Sigmoid colon (tissue), 7 donors: Measurements from ENCODE around the gene GRID2. TPM values are rescaled to one million over a fixed set of nuclear protein-coding genes. Genes with fewer than 3 reads are reported as not detected.

ENCODE experiments used
- DNase-seq: peaks from one replicate; pipeline ENCODE4 v3.0.0-alpha.2; 2019
- H3K27ac ChIP-seq, 4 donors: fragments of 200-600 bp; sonication (generic); one replicate each; pipeline ENCODE4 v1.5.1; 2016 to 2019; ENCODE audit warnings: mild to moderate bottlenecking in 1 of 4
- H3K27me3 ChIP-seq, 3 donors: fragments of 200-600 bp; sonication (generic); one replicate each; pipeline ENCODE4 v1.5.1; 2019; ENCODE audit warnings: mild to moderate bottlenecking in 1 of 3
- H3K36me3 ChIP-seq, 4 donors: fragments of 200-600 bp; sonication (generic); one replicate each; pipeline ENCODE4 v1.5.1; 2016 to 2019
- H3K4me1 ChIP-seq, 4 donors: fragments of 200-600 bp; sonication (generic); one replicate each; pipeline ENCODE4 v1.5.1; 2017 to 2019
- H3K4me3 ChIP-seq, 4 donors: fragments of 200-600 bp; sonication (generic); one replicate each; pipeline ENCODE4 v1.5.1; 2017 to 2019; ENCODE audit warnings: mild to moderate bottlenecking in 2 of 4, moderate library complexity in 1 of 4
- H3K9me3 ChIP-seq, 4 donors: fragments of 200-600 bp in 3 of 4; sonication (generic) in 3 of 4; one replicate each; pipeline versions ENCODE4 v1.5.1 to v1.6.1; 2013 to 2019
- CTCF ChIP-seq, 4 experiments: fragments of 450-650 bp in 3 of 4; fragments of 200-600 bp in 1 of 4; IDR thresholded peaks; one replicate each; pipeline ENCODE4 v1.5.1; 2016 to 2019; ENCODE audit warnings: antibody characterized with exemption in 4 of 4, mild to moderate bottlenecking in 3 of 4, moderate library complexity in 2 of 4
- EP300 ChIP-seq, 4 donors: sonication (generic); formaldehyde crosslinking; IDR thresholded peaks; one replicate each; pipeline ENCODE4 v1.6.1; 2017; ENCODE audit warnings: antibody characterized with exemption in 4 of 4
- POLR2A ChIP-seq, 2 donors: fragments of 450-650 bp; IDR thresholded peaks; one replicate each; pipeline ENCODE4 v1.6.1; 2016; ENCODE audit warnings: antibody characterized with exemption in 2 of 2, mild to moderate bottlenecking in 2 of 2, moderate library complexity in 2 of 2
- POLR2AphosphoS5 ChIP-seq, 4 donors: sonication (generic); formaldehyde crosslinking; IDR thresholded peaks; one replicate each; pipeline ENCODE4 v1.6.1; 2017; ENCODE audit warnings: antibody characterized with exemption in 4 of 4
- WGBS, 2 donors: extraction: QIAGEN DNeasy Blood & Tissue Kit; methylation state at CpG; one replicate each; pipeline ENCODE4 v1.1.7; 2013; 5-methylcytosine and 5-hydroxymethylcytosine counted together
- intact Hi-C: fragments of 100-400 bp; cut with DNase I; formaldehyde crosslinking; loops from one replicate; pipeline ENCODE4 v1.15.1; 2023
- polyA plus RNA-seq, 3 donors: library from polyadenylated mRNA; stranded (reverse); fragments of 200-250 nt; gene quantifications; one replicate each; pipeline ENCODE4 v1.2.3, GENCODE V29; 2013
- total RNA-seq, 4 donors: library from RNA; depleted of rRNA; stranded (reverse); fragments of >200 nt; gene quantifications; one replicate each; pipeline ENCODE4 v1.1.0, GENCODE V29; 2016
- donor health status: healthy with polysubstance abuse.
- donor health status: Bipolar disorder and iron deficiency.
- donor health status: healthy.

Gene GRID2
- total and polyA plus RNA-seq, 7 donors, result 0.04 to 1.9 (median 0.28) TPM; not detected in 2

GRCh38 chr4:92992758-92993157 is 689.0 kb downstream of the GRID2 start:
- Histone ChIP-seq H3K4me3 (no peak overlapping the region), H3K27me3 (no peaks in the 10 kb centered on the region), H3K36me3 (no peaks in the 10 kb centered on the region), H3K27ac (no peak overlapping the region), H3K9me3 (no peaks in the 10 kb centered on the region), H3K4me1 (no peaks in the 10 kb centered on the region)
- no peak for TF ChIP-seq EP300 (IDR thresholded peaks at IDR 0.05)
- no peak for DNase-seq
- 28 to 59% methylated on average over 4 of the region's 4 CpGs for WGBS, 2 donors
- intact Hi-C loops, result no loop called here

- Histone ChIP-seq H3K9me3 (no peaks in the 10 kb centered on the region), H3K27ac (no peak overlapping the region), H3K4me1 (no peaks in the 10 kb centered on the region), H3K36me3 (no peaks in the 10 kb centered on the region), H3K4me3 (no peak overlapping the region), H3K27me3 (no peaks in the 10 kb centered on the region)
- intact Hi-C loops, result no loop called here
- DNase-seq, result no peak
- 62 to 73% methylated on average over 2 of the region's 2 CpGs for WGBS, 2 donors
- TF ChIP-seq POLR2AphosphoS5 (IDR thresholded peaks at IDR 0.05) (no peak), POLR2A (IDR thresholded peaks at IDR 0.05) (no peak), CTCF (IDR thresholded peaks at IDR 0.05) (no peak), EP300 (IDR thresholded peaks at IDR 0.05) (no peak)
Observed at GRCh38 chr4:92994727-92995126, 691.0 kb downstream of the GRID2 start.

- 63 to 69% methylated on average over 2 of the region's 2 CpGs for WGBS, 2 donors
- H3K4me1 ChIP-seq, result no peaks in the 10 kb centered on the region
- no peaks in the 10 kb centered on the region for H3K27me3 ChIP-seq
- no peak for DNase-seq
- H3K27ac ChIP-seq, result no peak overlapping the region
- intact Hi-C loops, result no loop called here
- H3K4me3 ChIP-seq, result no peak overlapping the region
- no peaks in the 10 kb centered on the region for H3K36me3 ChIP-seq
- H3K9me3 ChIP-seq, result no peaks in the 10 kb centered on the region
- TF ChIP-seq POLR2A (IDR thresholded peaks at IDR 0.05) (no peak), CTCF (IDR thresholded peaks at IDR 0.05) (no peak), POLR2AphosphoS5 (IDR thresholded peaks at IDR 0.05) (no peak), EP300 (IDR thresholded peaks at IDR 0.05) (no peak)
Observed at GRCh38 chr4:92996533-92996932, 692.8 kb downstream of the GRID2 start.

- DNase-seq, result no peak
- H3K9me3 ChIP-seq, result no peaks in the 10 kb centered on the region
- intact Hi-C loops, result no loop called here
- no peaks in the 10 kb centered on the region for H3K4me1 ChIP-seq
- H3K27me3 ChIP-seq, result no peaks in the 10 kb centered on the region
- TF ChIP-seq CTCF (IDR thresholded peaks at IDR 0.05) (no peak), POLR2A (IDR thresholded peaks at IDR 0.05) (no peak), EP300 (IDR thresholded peaks at IDR 0.05) (no peak), POLR2AphosphoS5 (IDR thresholded peaks at IDR 0.05) (no peak)
- H3K27ac ChIP-seq, result no peak overlapping the region
- H3K36me3 ChIP-seq, result no peaks in the 10 kb centered on the region
- no peak overlapping the region for H3K4me3 ChIP-seq
Observed at GRCh38 chr4:93000910-93001309, 697.1 kb downstream of the GRID2 start.

- DNase-seq, result no peak
- intact Hi-C loops, result no loop called here
- H3K9me3 ChIP-seq, result no peaks in the 10 kb centered on the region
- TF ChIP-seq EP300 (IDR thresholded peaks at IDR 0.05), result no peak
- TF ChIP-seq CTCF (IDR thresholded peaks at IDR 0.05), result no peak
- no peak for TF ChIP-seq POLR2AphosphoS5 (IDR thresholded peaks at IDR 0.05)
- no peak for TF ChIP-seq POLR2A (IDR thresholded peaks at IDR 0.05)
- no peaks in the 10 kb centered on the region for H3K36me3 ChIP-seq
- H3K27ac ChIP-seq, result no peak overlapping the region
- no peaks in the 10 kb centered on the region for H3K27me3 ChIP-seq
- no peak overlapping the region for H3K4me3 ChIP-seq
- H3K4me1 ChIP-seq, result no peaks in the 10 kb centered on the region
- WGBS, 2 donors, result 80 to 82% methylated on average over 4 of the region's 4 CpGs
Observed at GRCh38 chr4:93002240-93002639, 698.5 kb downstream of the GRID2 start.
